IMR-90 (cell line): Measurements from ENCODE around the gene RNASET2. TPM values are rescaled to one million over a fixed set of nuclear protein-coding genes. Genes with fewer than 3 reads are reported as not detected.
A peak's percentile ranks its signal among the peaks of the same experiment; 100 is the strongest.

Experiments used
- ATAC-seq: fragments of 200-7000 bp; cut with Tn5 transposase; 2 replicates; pipeline ENCODE4 v1.9.1; 2020; ENCODE audit warnings: low read depth, mild to moderate bottlenecking, moderate library complexity
- BruUV-seq: library from RNA; stranded (reverse); fragments of 400-500 nt; replicated peaks from 2 replicates; lab custom pipeline; 2021; lab: Mats Ljungman, UMichigan
- CTCF ChIA-PET: fragments of 300-600 bp; formaldehyde crosslinking; extraction: SDS; loops from one replicate; lab custom pipeline; 2021; ENCODE audit warnings: antibody characterized with exemption; lab: Yijun Ruan, JAX
- POLR2A ChIA-PET: fragments of 300-600 bp; sonication (Branson Sonifier 250); formaldehyde crosslinking; loops from one replicate; lab custom pipeline; 2022; ENCODE audit warnings: antibody characterized with exemption; ENCODE audit not compliant: unreplicated experiment; lab: Charles Lee
- DNase-seq: peaks from one replicate; pipeline ENCODE4 v3.0.0; 2013
- H2AFZ ChIP-seq: replicated peaks from 2 replicates; pipeline ENCODE3; 2013; ENCODE audit warnings: low read length, mild to moderate bottlenecking; ENCODE audit not compliant: poor library complexity
- H2AK5ac ChIP-seq: 2 replicates; pipeline ENCODE4 v1.6.1; 2013; ENCODE audit warnings: low read depth, low read length, inconsistent platforms
- H2AK9ac ChIP-seq: replicated peaks from 2 replicates; pipeline ENCODE3; 2013; ENCODE audit warnings: mild to moderate bottlenecking, low read depth, low read length, moderate library complexity; ENCODE audit not compliant: poor library complexity
- H2BK120ac ChIP-seq: 2 replicates; pipeline ENCODE4 v1.6.1; 2013; ENCODE audit warnings: low read depth, low read length, inconsistent platforms
- H2BK15ac ChIP-seq: 3 replicates; pipeline ENCODE4 v1.6.1; 2013; ENCODE audit warnings: low read depth, low read length, inconsistent platforms
- H2BK20ac ChIP-seq: 2 replicates; pipeline ENCODE4 v1.6.1; 2013; ENCODE audit warnings: low read depth, mild to moderate bottlenecking, inconsistent platforms, low read length, moderate library complexity
- H2BK5ac ChIP-seq: 2 replicates; pipeline ENCODE4 v1.6.1; 2013; ENCODE audit warnings: mild to moderate bottlenecking, low read depth, low read length, inconsistent platforms; ENCODE audit not compliant: poor library complexity, severe bottlenecking
- H3K14ac ChIP-seq: replicated peaks from 2 replicates; pipeline ENCODE4 v1.6.1; 2013; ENCODE audit warnings: low read depth, low read length, inconsistent platforms
- H3K18ac ChIP-seq: 2 replicates; pipeline ENCODE4 v1.6.1; 2013; ENCODE audit warnings: low read depth, low read length, control low read depth
- H3K23ac ChIP-seq: 2 replicates; pipeline ENCODE4 v1.6.1; 2013; ENCODE audit warnings: low read depth, low read length, inconsistent platforms
- H3K27ac ChIP-seq: 2 replicates; pipeline ENCODE4 v1.5.1; 2013; ENCODE audit warnings: mild to moderate bottlenecking, control low read depth, low read length; ENCODE audit not compliant: insufficient read depth
- H3K27me3 ChIP-seq: 2 replicates; pipeline ENCODE4 v1.6.1; 2013; ENCODE audit warnings: low read length; ENCODE audit not compliant: control insufficient read depth, insufficient read depth
- H3K36me3 ChIP-seq: 2 replicates; pipeline ENCODE4 v1.6.1; 2013; ENCODE audit warnings: low read length, mixed read lengths; ENCODE audit not compliant: control insufficient read depth, insufficient read depth
- H3K4ac ChIP-seq: 2 replicates; pipeline ENCODE4 v1.6.1; 2013; ENCODE audit warnings: low read depth, low read length, inconsistent platforms
- H3K4me1 ChIP-seq: 2 replicates; pipeline ENCODE4 v1.6.1; 2013; ENCODE audit warnings: low read length, mixed read lengths; ENCODE audit not compliant: control insufficient read depth, insufficient read depth
- H3K4me2 ChIP-seq: 2 replicates; pipeline ENCODE4 v1.6.1; 2013; ENCODE audit warnings: low read depth, mild to moderate bottlenecking, control low read depth, low read length, moderate library complexity
- H3K4me3 ChIP-seq: 2 replicates; pipeline ENCODE4 v1.5.1; 2013; ENCODE audit warnings: low read depth, mild to moderate bottlenecking, control low read depth, low read length, moderate library complexity; ENCODE audit not compliant: insufficient read depth
- H3K56ac ChIP-seq: 2 replicates; pipeline ENCODE4 v1.6.1; 2013; ENCODE audit warnings: low read length, inconsistent platforms; ENCODE audit not compliant: insufficient read depth; ENCODE audit errors: extremely low read depth
- H3K79me1 ChIP-seq, 2 experiments: 2 replicates each; pipeline ENCODE4 v1.6.1; 2013; ENCODE audit warnings: low read length in 2 of 2, inconsistent platforms in 1 of 2, low read depth in 1 of 2
- H3K9ac ChIP-seq: 2 replicates; pipeline ENCODE4 v1.6.1; 2013; ENCODE audit warnings: low read depth, low read length, control low read depth
- H3K9me1 ChIP-seq: 2 replicates; pipeline ENCODE4 v1.6.1; 2013; ENCODE audit warnings: low read length, inconsistent platforms; ENCODE audit not compliant: insufficient read depth
- H3K9me3 ChIP-seq: 2 replicates; pipeline ENCODE4 v1.6.1; 2013; ENCODE audit warnings: low read length; ENCODE audit not compliant: control insufficient read depth, insufficient read depth
- H4K20me1 ChIP-seq: 2 replicates; pipeline ENCODE4 v1.6.1; 2013; ENCODE audit warnings: low read length, inconsistent platforms; ENCODE audit not compliant: insufficient read depth
- H4K5ac ChIP-seq: 2 replicates; pipeline ENCODE4 v1.6.1; 2013; ENCODE audit warnings: mild to moderate bottlenecking, low read depth, low read length, control low read depth
- H4K8ac ChIP-seq, 2 experiments: 2 replicates each; pipeline ENCODE4 v1.6.1; 2013; ENCODE audit warnings: low read depth in 2 of 2, low read length in 2 of 2, control low read depth in 1 of 2, inconsistent platforms in 1 of 2
- H4K91ac ChIP-seq: 2 replicates; pipeline ENCODE4 v1.6.1; 2013; ENCODE audit warnings: low read depth, low read length, inconsistent platforms; ENCODE audit not compliant: insufficient read depth
- BHLHE40 ChIP-seq: fragments of 150-350 bp; IDR thresholded peaks from 2 replicates; pipeline ENCODE4 v1.6.1; 2016; ENCODE audit warnings: mild to moderate bottlenecking, low read depth, low read length
- CHD1 ChIP-seq: IDR thresholded peaks from 2 replicates; pipeline ENCODE4 v1.6.1; 2012; ENCODE audit warnings: low read depth, low read length, improper control_type of control experiment
- CTCF ChIP-seq: conservative IDR thresholded peaks from 2 replicates; pipeline ENCODE4 v1.5.1; 2012; ENCODE audit warnings: mild to moderate bottlenecking, low read depth, low read length, improper control_type of control experiment
- FOS ChIP-seq: fragments of 150-350 bp; IDR thresholded peaks from 2 replicates; pipeline ENCODE4 v1.6.1; 2016; ENCODE audit warnings: low read depth, low read length
- MAFK ChIP-seq: IDR thresholded peaks from 2 replicates; pipeline ENCODE4 v1.6.1; 2012; ENCODE audit warnings: low read depth, low read length, improper control_type of control experiment
- MAZ ChIP-seq: IDR thresholded peaks from 2 replicates; pipeline ENCODE4 v1.6.1; 2012; ENCODE audit warnings: low read depth, mild to moderate bottlenecking, low read length, improper control_type of control experiment, moderate library complexity, borderline replicate concordance
- MXI1 ChIP-seq: IDR thresholded peaks from 2 replicates; pipeline ENCODE4 v1.6.1; 2012; ENCODE audit warnings: low read depth, mild to moderate bottlenecking, low read length, moderate library complexity, borderline replicate concordance
- NFE2L2 ChIP-seq: fragments of 150-350 bp; IDR thresholded peaks from 2 replicates; pipeline ENCODE4 v1.6.1; 2016; ENCODE audit warnings: low read depth, mild to moderate bottlenecking, low read length
- POLR2A ChIP-seq: IDR thresholded peaks from 2 replicates; pipeline ENCODE4 v1.6.1; 2012; ENCODE audit warnings: mild to moderate bottlenecking, low read depth, low read length
- RCOR1 ChIP-seq: IDR thresholded peaks from 2 replicates; pipeline ENCODE4 v1.6.1; 2012; ENCODE audit warnings: mild to moderate bottlenecking, low read length, improper control_type of control experiment; ENCODE audit not compliant: insufficient replicate concordance
- RFX5 ChIP-seq: IDR thresholded peaks from 2 replicates; pipeline ENCODE4 v1.8.0; 2012; ENCODE audit warnings: low read depth, mild to moderate bottlenecking, low read length, moderate library complexity
- SMC3 ChIP-seq: fragments of 150-350 bp; IDR thresholded peaks from 2 replicates; pipeline ENCODE4 v1.6.1; 2016; ENCODE audit warnings: low read depth, mild to moderate bottlenecking, antibody characterized with exemption, low read length, moderate library complexity
- USF2 ChIP-seq: fragments of 150-350 bp; IDR thresholded peaks from 2 replicates; pipeline ENCODE4 v1.6.1; 2017; ENCODE audit warnings: mild to moderate bottlenecking, antibody characterized with exemption, low read length, low read depth
- WGBS, 2 experiments: methylation state at CpG; one replicate each; pipeline versions ENCODE4 v1.1.5 to v1.1.7; 2013; ENCODE audit warnings: missing lambda C conversion rate in 2 of 2; ENCODE audit not compliant: insufficient read length in 1 of 2; ENCODE audit errors: extremely low coverage in 2 of 2; 5-methylcytosine and 5-hydroxymethylcytosine counted together
- dilution Hi-C: fragments of 300-500 bp; cut with HindIII; formaldehyde crosslinking; loops from one replicate; pipeline ENCODE4 v1.14.3; 2018; ENCODE audit warnings: low sequenced_read_pairs; ENCODE audit not compliant: unreplicated experiment
- in situ Hi-C: fragments of 300-500 bp; cut with MboI; formaldehyde crosslinking; loops from 3 replicates; pipeline ENCODE4 v1.14.3; 2019; ENCODE audit warnings: low sequenced_read_pairs, inconsistent platforms, mixed read lengths
- intact Hi-C: fragments of 100-400 bp; cut with micrococcal nuclease; formaldehyde crosslinking; loops from 2 replicates; pipeline ENCODE4 v1.10.0; 2022
- polyA plus RNA-seq, 3 experiments: library from polyadenylated mRNA; depleted of rRNA; stranded (reverse); fragments of >200 nt; gene quantifications; 2 replicates each; pipeline ENCODE4 v1.2.3, GENCODE V29; 2012; ENCODE audit warnings: low replicate concordance in 1 of 3
- total RNA-seq: library from RNA; depleted of rRNA; stranded (reverse); fragments of >200 nt; gene quantifications from 2 replicates; pipeline ENCODE4 v1.2.3, GENCODE V29; 2012

The RNASET2 gene
- total and polyA plus RNA-seq, 2 of the 4 experiments (the other 2 are of a cell fraction): 13.6 to 24.9 TPM

GRCh38 chr6:166959911-166960608 lies 3.7 kb upstream of the RNASET2 start:
- dilution Hi-C loops: no loop called here
- Histone ChIP-seq H4K91ac (no peak overlapping the region), H3K27ac (no peak overlapping the region), H3K4me3 (no peak overlapping the region), H3K4ac (no peak overlapping the region), H3K27me3 (no peaks in the 10 kb centered on the region), H3K36me3 (no peaks in the 10 kb centered on the region), H2BK20ac (no peak overlapping the region), H3K79me1 (peaks cover 0 to 3% of the 10 kb centered on the region in 2 experiments; a peak in 1 of 4 replicates), H3K23ac (no peak overlapping the region), H4K8ac (no peak overlapping the region), H4K20me1 (no peaks in the 10 kb centered on the region), H3K4me2 (no peak overlapping the region), H3K18ac (no peak overlapping the region), H3K56ac (no peak overlapping the region), H2AK5ac (no peak overlapping the region), H3K9me3 (peaks cover 3% of the 10 kb centered on the region; the same call in 1 of the 2 replicates), H3K14ac (no peak overlapping the region), H2AK9ac (no peak overlapping the region), H2BK5ac (no peak overlapping the region), H2BK120ac (no peak overlapping the region), H3K9me1 (no peaks in the 10 kb centered on the region), H2BK15ac (no peak overlapping the region), H2AFZ (peak overlapping the region; percentile 26), H4K5ac (no peak overlapping the region), H3K9ac (no peak overlapping the region), H3K4me1 (peaks cover 10% of the 10 kb centered on the region)
- ATAC-seq: no peak
- intact Hi-C loops: loop anchor here (1.0 kb wide), 1 partner anchor 37 kb away; no protein-coding TSS in a partner anchor
- WGBS, 2 experiments: 50% methylated on average over 2 of the region's 9 CpGs; no CpG with 5 or more reads in 1 of the 2 experiments
- TF ChIP-seq SMC3 (no peak), CHD1 (no peak), CTCF (no peak), USF2 (no peak), POLR2A (no peak), MXI1 (no peak), MAZ (no peak), MAFK (no peak), RCOR1 (no peak), RFX5 (no peak), NFE2L2 (no peak), BHLHE40 (no peak), FOS (no peak)
- in situ Hi-C loops: no loop called here
- DNase-seq: no peak
- ChIA-PET POLR2A (no interaction called here), CTCF (no interaction called here)
- BruUV-seq: no TSS peak
